Body of pancreas (tissue), 4 donors: ENCODE data around the gene TMEM270.

Experiments
- POLR2A ChIP-seq, 3 donors: fragments of 450-650 bp; IDR thresholded peaks; one replicate each; pipeline ENCODE4 v1.6.1; 2016; ENCODE audit warnings: antibody characterized with exemption in 3 of 3, mild to moderate bottlenecking in 2 of 3
- TF ChIP-seq, protein P1 (sequence below), 7 experiments: fragments of 450-650 bp in 4 of 7; fragments of 200-600 bp in 3 of 7; sonication (generic) in 3 of 7; IDR thresholded peaks; one replicate each; pipeline ENCODE4 v1.5.1; 2016 to 2019; ENCODE audit warnings: antibody characterized with exemption in 7 of 7

DNA sequence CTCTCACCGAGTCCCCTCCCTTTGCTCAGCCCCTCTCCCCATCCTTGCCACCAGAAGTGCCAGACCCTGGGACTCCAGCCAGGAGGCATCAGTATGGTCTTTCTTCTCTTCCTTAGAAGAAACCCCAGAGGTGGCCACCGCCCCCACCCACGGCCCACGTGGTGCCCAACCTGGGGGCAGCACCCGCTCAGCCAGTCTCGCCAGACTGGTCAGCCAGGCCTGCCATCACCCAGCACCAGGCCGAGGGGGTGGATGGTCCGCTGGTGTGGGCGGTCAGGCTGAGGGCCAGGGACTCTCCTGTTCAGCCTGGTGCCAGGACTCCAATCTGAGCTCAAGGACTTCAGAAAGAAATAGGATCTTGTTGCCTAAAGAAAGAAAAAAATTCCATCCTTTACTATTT is 36.0 kb upstream of the TMEM270 start:
- TF ChIP-seq, protein P1, sequence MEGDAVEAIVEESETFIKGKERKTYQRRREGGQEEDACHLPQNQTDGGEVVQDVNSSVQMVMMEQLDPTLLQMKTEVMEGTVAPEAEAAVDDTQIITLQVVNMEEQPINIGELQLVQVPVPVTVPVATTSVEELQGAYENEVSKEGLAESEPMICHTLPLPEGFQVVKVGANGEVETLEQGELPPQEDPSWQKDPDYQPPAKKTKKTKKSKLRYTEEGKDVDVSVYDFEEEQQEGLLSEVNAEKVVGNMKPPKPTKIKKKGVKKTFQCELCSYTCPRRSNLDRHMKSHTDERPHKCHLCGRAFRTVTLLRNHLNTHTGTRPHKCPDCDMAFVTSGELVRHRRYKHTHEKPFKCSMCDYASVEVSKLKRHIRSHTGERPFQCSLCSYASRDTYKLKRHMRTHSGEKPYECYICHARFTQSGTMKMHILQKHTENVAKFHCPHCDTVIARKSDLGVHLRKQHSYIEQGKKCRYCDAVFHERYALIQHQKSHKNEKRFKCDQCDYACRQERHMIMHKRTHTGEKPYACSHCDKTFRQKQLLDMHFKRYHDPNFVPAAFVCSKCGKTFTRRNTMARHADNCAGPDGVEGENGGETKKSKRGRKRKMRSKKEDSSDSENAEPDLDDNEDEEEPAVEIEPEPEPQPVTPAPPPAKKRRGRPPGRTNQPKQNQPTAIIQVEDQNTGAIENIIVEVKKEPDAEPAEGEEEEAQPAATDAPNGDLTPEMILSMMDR (IDR thresholded peaks at IDR 0.05), result no peak
- no peak for TF ChIP-seq POLR2A (IDR thresholded peaks at IDR 0.05)
